Esophagus squamous epithelium (tissue), 4 donors: ENCODE data around the gene RCVRN.

Source experiments
- CTCF ChIP-seq, 6 experiments: fragments of 450-650 bp in 4 of 6; fragments of 200-600 bp in 2 of 6; sonication (generic) in 2 of 6; IDR thresholded peaks; one replicate each; pipeline ENCODE4 v1.5.1; 2016 to 2019; ENCODE audit warnings: antibody characterized with exemption in 6 of 6, mild to moderate bottlenecking in 4 of 6, moderate library complexity in 4 of 6
- POLR2A ChIP-seq, 4 donors: fragments of 450-650 bp; IDR thresholded peaks; one replicate each; pipeline ENCODE4 v1.6.1; 2017; ENCODE audit warnings: antibody characterized with exemption in 4 of 4, mild to moderate bottlenecking in 4 of 4, moderate library complexity in 3 of 4

GRCh38 chr17:9904277-9905077 is 594 bp downstream of the RCVRN start:
- TF ChIP-seq CTCF (IDR thresholded peaks at IDR 0.05), result no peak
- TF ChIP-seq POLR2A (IDR thresholded peaks at IDR 0.05), result no peak
